Measurements from ENCODE around the gene BATF.
A peak's percentile ranks its signal among the peaks of the same experiment; 100 is the strongest.

Gene BATF

GRCh38 chr14:75531256-75531655, 9.0 kb downstream of the BATF start:
- in situ Hi-C loops (cut with HindIII; ENCODE audit: low sequenced_read_pairs) = no loop called here
- no peak overlapping the region for H3K4me3 ChIP-seq (ENCODE audit: low read depth, low read length)
- no peak for DNase-seq (ENCODE audit: low read depth, low spot score)
- no peak for TF ChIP-seq CTCF (IDR thresholded peaks at IDR 0.05; ENCODE audit: low read depth, low read length)

- no peak overlapping the region for H3K4me3 ChIP-seq (ENCODE audit: low read depth, low read length)
- DNase-seq (ENCODE audit: low read depth, low spot score) = peak; percentile 48
- no peak for TF ChIP-seq CTCF (IDR thresholded peaks at IDR 0.05; ENCODE audit: low read depth, low read length)
- in situ Hi-C loops (cut with HindIII; ENCODE audit: low sequenced_read_pairs) = no loop called here
These were observed 9.5 kb downstream of the BATF start for GRCh38 chr14:75531660-75532317.

- DNase-seq (ENCODE audit: low read depth, low spot score) = no peak
- in situ Hi-C loops (cut with HindIII; ENCODE audit: low sequenced_read_pairs) = no loop called here
- no peak overlapping the region for H3K4me3 ChIP-seq (ENCODE audit: low read depth, low read length)
- TF ChIP-seq CTCF (IDR thresholded peaks at IDR 0.05; ENCODE audit: low read depth, low read length) = no peak
These were observed 11.7 kb downstream of the BATF start for GRCh38 chr14:75533791-75534555.

- in situ Hi-C loops (cut with HindIII; ENCODE audit: low sequenced_read_pairs) = no loop called here
- no peak for TF ChIP-seq CTCF (IDR thresholded peaks at IDR 0.05; ENCODE audit: low read depth, low read length)
- no peak overlapping the region for H3K4me3 ChIP-seq (ENCODE audit: low read depth, low read length)
- DNase-seq (ENCODE audit: low read depth, low spot score) = no peak
These were observed 13.1 kb downstream of the BATF start for GRCh38 chr14:75535164-75535898.

GRCh38 chr14:75537071-75537470, 14.8 kb downstream of the BATF start:
- TF ChIP-seq CTCF (IDR thresholded peaks at IDR 0.05; ENCODE audit: low read depth, low read length) = no peak
- in situ Hi-C loops (cut with HindIII; ENCODE audit: low sequenced_read_pairs) = no loop called here
- H3K4me3 ChIP-seq (ENCODE audit: low read depth, low read length) = no peak overlapping the region
- DNase-seq (ENCODE audit: low read depth, low spot score) = no peak

- TF ChIP-seq CTCF (IDR thresholded peaks at IDR 0.05; ENCODE audit: low read depth, low read length) = no peak
- DNase-seq (ENCODE audit: low read depth, low spot score) = no peak
- in situ Hi-C loops (cut with HindIII; ENCODE audit: low sequenced_read_pairs) = no loop called here
- no peak overlapping the region for H3K4me3 ChIP-seq (ENCODE audit: low read depth, low read length)
These were observed 16.9 kb downstream of the BATF start for GRCh38 chr14:75539162-75539560.

All from astrocyte of the spinal cord (primary cell).